Adrenal gland (tissue), 5 donors: ENCODE measurements around the gene DARS2.
"Not testable (repeated sequence)": the region's sequence is repeated elsewhere in the genome, so short reads cannot be mapped to it uniquely, and the experiment has no call there.

ENCODE experiments used
- CTCF ChIP-seq, 6 experiments: fragments of 450-650 bp in 4 of 6; fragments of 200-600 bp in 2 of 6; sonication (generic) in 1 of 6; IDR thresholded peaks; 1 replicate in 5 of 6; 2 replicates in 1 of 6; pipeline versions ENCODE4 v1.5.1 to v1.8.0; 2016 to 2021; ENCODE audit warnings: antibody characterized with exemption in 6 of 6, mild to moderate bottlenecking in 2 of 6, moderate library complexity in 1 of 6
- POLR2A ChIP-seq, 2 donors: fragments of 450-650 bp; IDR thresholded peaks; one replicate each; pipeline ENCODE4 v1.6.1; 2017; ENCODE audit warnings: antibody characterized with exemption in 2 of 2, mild to moderate bottlenecking in 2 of 2, moderate library complexity in 1 of 2
- donor health status: DM: no; HTN: no; CAD: no.

GRCh38 chr1:173799995-173800394 lies 24.5 kb upstream of the DARS2 start:
- not testable (repeated sequence) for TF ChIP-seq CTCF, POLR2A (IDR thresholded peaks at IDR 0.05)
